Measurements from ENCODE around the gene HOXD10.

The HOXD10 gene

DNA sequence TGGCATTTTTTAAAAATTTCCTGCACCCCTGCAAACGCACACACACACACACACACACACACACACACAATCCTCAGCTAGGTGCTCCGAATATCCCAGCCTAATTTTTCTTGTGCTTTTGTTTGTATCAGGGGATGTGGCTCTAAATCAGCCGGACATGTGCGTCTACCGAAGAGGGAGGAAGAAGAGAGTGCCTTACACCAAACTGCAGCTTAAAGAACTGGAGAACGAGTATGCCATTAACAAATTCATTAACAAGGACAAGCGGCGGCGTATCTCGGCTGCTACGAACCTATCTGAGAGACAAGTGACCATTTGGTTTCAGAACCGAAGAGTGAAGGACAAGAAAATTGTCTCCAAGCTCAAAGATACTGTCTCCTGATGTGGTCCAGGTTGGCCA is 22.2 kb upstream of the HOXD10 start:
- no peak overlapping the region for H3K4me3 ChIP-seq (replicated peaks; ENCODE audit: insufficient read depth, low read length)
- no peak for TF ChIP-seq SPI1 (IDR thresholded peaks at IDR 0.05; ENCODE audit: borderline replicate concordance, low read depth)
- TF ChIP-seq, protein P1, sequence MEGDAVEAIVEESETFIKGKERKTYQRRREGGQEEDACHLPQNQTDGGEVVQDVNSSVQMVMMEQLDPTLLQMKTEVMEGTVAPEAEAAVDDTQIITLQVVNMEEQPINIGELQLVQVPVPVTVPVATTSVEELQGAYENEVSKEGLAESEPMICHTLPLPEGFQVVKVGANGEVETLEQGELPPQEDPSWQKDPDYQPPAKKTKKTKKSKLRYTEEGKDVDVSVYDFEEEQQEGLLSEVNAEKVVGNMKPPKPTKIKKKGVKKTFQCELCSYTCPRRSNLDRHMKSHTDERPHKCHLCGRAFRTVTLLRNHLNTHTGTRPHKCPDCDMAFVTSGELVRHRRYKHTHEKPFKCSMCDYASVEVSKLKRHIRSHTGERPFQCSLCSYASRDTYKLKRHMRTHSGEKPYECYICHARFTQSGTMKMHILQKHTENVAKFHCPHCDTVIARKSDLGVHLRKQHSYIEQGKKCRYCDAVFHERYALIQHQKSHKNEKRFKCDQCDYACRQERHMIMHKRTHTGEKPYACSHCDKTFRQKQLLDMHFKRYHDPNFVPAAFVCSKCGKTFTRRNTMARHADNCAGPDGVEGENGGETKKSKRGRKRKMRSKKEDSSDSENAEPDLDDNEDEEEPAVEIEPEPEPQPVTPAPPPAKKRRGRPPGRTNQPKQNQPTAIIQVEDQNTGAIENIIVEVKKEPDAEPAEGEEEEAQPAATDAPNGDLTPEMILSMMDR (IDR thresholded peaks at IDR 0.05; ENCODE audit: insufficient read depth, low read length): no peak
- no peak for TF ChIP-seq POLR2AphosphoS5 (IDR thresholded peaks at IDR 0.05; ENCODE audit: low read depth)
- TF ChIP-seq GABPA (IDR thresholded peaks at IDR 0.05; ENCODE audit: low read depth): no peak
- TF ChIP-seq, protein P2, sequence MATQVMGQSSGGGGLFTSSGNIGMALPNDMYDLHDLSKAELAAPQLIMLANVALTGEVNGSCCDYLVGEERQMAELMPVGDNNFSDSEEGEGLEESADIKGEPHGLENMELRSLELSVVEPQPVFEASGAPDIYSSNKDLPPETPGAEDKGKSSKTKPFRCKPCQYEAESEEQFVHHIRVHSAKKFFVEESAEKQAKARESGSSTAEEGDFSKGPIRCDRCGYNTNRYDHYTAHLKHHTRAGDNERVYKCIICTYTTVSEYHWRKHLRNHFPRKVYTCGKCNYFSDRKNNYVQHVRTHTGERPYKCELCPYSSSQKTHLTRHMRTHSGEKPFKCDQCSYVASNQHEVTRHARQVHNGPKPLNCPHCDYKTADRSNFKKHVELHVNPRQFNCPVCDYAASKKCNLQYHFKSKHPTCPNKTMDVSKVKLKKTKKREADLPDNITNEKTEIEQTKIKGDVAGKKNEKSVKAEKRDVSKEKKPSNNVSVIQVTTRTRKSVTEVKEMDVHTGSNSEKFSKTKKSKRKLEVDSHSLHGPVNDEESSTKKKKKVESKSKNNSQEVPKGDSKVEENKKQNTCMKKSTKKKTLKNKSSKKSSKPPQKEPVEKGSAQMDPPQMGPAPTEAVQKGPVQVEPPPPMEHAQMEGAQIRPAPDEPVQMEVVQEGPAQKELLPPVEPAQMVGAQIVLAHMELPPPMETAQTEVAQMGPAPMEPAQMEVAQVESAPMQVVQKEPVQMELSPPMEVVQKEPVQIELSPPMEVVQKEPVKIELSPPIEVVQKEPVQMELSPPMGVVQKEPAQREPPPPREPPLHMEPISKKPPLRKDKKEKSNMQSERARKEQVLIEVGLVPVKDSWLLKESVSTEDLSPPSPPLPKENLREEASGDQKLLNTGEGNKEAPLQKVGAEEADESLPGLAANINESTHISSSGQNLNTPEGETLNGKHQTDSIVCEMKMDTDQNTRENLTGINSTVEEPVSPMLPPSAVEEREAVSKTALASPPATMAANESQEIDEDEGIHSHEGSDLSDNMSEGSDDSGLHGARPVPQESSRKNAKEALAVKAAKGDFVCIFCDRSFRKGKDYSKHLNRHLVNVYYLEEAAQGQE (IDR thresholded peaks at IDR 0.05; ENCODE audit: insufficient replicate concordance, low read depth): no peak
- DNase-seq (ENCODE audit: low read depth in 1 of 2, low spot score in 1 of 2): no peak
- H3K27ac ChIP-seq (replicated peaks): no peak overlapping the region
- H3K27me3 ChIP-seq (ENCODE audit: insufficient read depth, poor library complexity, severe bottlenecking): peaks cover 83% of the 10 kb centered on the region

DNA sequence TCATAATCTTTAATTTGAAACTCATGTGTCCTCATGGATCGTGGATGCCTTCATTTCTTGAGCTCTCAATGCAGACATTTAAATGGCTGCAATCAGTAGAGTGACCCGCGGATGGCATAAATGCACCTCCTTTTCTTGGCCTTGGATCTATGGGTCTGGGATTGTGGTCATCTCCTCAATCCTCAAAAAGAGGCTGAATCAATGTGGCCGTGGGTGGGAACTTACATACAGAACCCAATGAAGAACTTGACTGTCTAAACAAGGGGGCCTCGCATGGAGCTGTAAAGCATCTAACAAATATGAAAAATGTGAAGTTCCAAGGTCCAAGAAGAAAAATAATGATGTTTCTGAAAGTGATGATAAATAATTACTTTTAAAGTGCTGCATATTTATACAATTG is 21.2 kb upstream of the HOXD10 start:
- Histone ChIP-seq H3K4me3 (replicated peaks; ENCODE audit: insufficient read depth, low read length) (no peak overlapping the region), H3K27ac (replicated peaks) (no peak overlapping the region), H3K27me3 (ENCODE audit: insufficient read depth, poor library complexity, severe bottlenecking) (peaks cover 80% of the 10 kb centered on the region)
- TF ChIP-seq POLR2AphosphoS5 (IDR thresholded peaks at IDR 0.05; ENCODE audit: low read depth): no peak
- TF ChIP-seq, protein P1 (IDR thresholded peaks at IDR 0.05; ENCODE audit: insufficient read depth, low read length): no peak
- TF ChIP-seq, protein P2 (IDR thresholded peaks at IDR 0.05; ENCODE audit: insufficient replicate concordance, low read depth): no peak
- TF ChIP-seq GABPA (IDR thresholded peaks at IDR 0.05; ENCODE audit: low read depth): no peak
- no peak for TF ChIP-seq SPI1 (IDR thresholded peaks at IDR 0.05; ENCODE audit: borderline replicate concordance, low read depth)
- DNase-seq (ENCODE audit: low read depth in 1 of 2, low spot score in 1 of 2): no peak

DNA sequence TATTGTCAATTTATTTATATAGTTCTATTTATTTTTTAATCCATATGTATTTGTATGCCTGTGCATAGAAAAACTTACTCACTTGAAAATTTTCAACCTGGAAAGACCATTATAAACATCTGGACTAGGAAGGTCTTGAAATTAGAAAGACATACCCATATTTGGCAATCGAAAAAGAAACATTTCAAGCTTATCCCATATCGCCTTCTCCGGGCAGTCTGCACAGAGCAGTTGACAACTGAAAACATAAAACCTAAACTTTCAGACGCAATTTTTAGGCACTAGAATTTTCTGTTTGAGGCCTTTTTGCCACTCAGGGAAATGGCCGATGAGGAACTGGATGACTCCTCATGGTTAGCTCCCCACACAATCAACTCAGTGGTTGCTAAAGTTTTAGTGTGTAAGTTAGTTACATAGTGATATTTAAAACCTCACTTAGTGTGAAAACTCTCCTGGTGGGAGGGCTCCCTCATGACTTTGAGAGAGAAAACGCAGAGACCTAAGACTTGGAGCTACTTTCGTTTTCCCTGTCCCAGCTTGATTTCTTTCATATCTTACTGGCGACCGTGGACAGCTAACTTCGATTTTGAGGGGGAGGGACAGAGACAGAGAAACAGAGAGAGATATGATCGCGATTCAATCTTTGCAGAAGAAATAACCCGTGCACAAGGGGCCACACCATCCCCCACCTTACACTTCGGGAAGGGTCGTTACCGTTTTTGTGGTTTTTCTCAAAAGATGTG is 20.2 kb upstream of the HOXD10 start:
- DNase-seq (ENCODE audit: low read depth in 1 of 2, low spot score in 1 of 2): no peak
- Histone ChIP-seq H3K4me3 (replicated peaks; ENCODE audit: insufficient read depth, low read length) (peak overlapping the region; percentile 50; the same call in 1 of the 2 replicates), H3K27me3 (ENCODE audit: insufficient read depth, poor library complexity, severe bottlenecking) (peaks cover 77% of the 10 kb centered on the region), H3K27ac (replicated peaks) (no peak overlapping the region)
- TF ChIP-seq, protein P2 (IDR thresholded peaks at IDR 0.05; ENCODE audit: insufficient replicate concordance, low read depth): peak; percentile 27
- no peak for TF ChIP-seq GABPA (IDR thresholded peaks at IDR 0.05; ENCODE audit: low read depth)

Data from HL-60 (cell line).